HG03460 (cell line): Measurements from ENCODE around the gene HSPB1.
"Not testable (repeated sequence)": the region's sequence is repeated elsewhere in the genome, so short reads cannot be mapped to it uniquely, and the experiment has no call there.

Experiments
- ATAC-seq: cut with Tn5 transposase; IDR thresholded peaks from one replicate; pipeline ENCODE4 v1.9.1; 2021; ENCODE audit not compliant: unreplicated experiment

The HSPB1 gene

GRCh38 chr7:76281006-76281705 lies 21.3 kb upstream of the HSPB1 start:
- no peak for ATAC-seq

- no peak for ATAC-seq
Measured at GRCh38 chr7:76281706-76282343, 20.6 kb upstream of the HSPB1 start.

DNA sequence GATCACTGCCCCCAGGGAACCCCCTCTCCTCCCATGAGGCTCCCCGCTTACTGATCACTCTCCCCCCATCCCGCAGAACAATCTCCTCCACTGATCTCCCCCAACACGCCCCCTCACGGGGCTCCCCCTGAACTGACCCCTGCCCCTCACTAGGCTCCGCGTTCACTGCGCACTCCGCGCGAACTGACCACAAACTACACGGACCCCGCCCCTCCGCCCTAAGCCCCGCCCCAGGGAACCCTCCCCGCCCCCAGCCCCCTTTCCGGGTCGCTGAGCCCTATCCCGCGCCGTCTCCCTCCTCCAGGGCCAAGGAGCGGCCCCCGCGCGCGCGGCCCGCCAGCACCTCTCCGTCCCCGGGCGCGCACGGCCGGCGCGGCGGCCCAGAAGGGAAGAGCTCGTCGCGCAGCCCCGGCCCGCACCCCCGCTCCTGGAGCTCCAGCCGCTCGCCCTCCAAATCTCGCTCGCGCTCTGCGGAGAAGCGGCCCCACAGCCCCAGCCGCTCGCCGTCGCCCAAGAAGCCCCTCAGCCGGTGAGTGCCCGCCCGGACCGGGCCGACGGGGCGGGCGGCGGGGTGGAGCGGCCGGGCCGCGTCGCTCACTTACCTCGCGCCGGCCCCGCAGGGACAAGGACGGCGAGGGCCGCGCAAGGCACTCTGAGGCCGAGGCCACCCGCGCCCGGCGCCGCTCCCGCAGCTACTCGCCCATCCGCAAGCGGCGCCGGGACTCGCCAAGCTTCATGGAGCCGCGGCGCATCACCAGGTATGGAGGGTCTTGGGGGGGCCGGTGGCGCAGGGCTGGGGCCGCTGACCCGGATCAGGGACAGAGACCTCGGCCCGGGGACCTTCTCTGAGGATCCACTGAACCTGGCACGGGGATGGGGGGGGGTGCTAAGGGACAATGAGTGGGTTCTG lies 19.9 kb upstream of the HSPB1 start:
- ATAC-seq, result no peak

DNA sequence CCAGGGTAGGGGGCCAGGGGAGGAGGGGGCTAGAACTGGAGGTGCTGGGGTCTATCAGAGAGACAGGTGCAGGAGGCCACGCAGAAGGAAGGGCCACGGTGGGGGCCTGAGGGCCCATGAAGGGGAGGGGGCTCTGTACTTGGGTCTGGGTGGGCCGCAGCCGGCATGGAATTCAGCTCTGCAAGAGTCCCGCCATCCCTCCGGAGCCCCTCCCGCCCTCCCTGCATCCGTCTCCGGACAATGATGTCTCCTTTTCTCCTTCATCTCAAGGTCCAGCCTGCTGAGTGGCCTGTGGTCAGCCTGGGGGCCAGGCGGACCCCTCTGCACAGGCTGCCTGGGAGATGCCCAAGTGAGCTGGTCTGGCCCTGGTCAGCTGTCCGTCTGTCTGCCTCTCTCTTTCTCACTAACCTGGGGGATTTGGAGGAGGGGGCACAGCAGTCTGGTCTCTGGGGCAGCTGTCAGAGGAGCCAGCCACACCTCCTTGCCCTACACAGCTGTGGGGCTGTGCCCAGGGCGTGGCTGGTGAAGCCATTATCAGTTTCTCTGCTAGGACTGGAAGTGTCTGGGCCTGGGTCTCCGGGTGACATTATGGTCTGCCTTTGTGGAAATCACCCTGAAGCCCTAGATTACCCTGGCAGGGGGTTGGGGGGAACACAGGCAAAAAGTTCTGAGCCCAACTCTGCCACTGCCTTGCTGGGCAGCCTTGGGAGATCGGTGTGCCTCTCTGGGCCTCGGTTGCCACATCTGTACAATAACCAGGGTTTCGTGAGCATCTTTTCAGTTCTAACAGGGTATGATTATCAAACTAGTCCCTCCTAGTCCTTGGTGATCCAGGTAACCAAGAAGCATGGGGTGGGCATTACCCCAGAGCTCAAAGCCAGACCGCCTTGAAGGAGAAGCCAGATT lies 19.0 kb upstream of the HSPB1 start:
- ATAC-seq, result no peak

DNA sequence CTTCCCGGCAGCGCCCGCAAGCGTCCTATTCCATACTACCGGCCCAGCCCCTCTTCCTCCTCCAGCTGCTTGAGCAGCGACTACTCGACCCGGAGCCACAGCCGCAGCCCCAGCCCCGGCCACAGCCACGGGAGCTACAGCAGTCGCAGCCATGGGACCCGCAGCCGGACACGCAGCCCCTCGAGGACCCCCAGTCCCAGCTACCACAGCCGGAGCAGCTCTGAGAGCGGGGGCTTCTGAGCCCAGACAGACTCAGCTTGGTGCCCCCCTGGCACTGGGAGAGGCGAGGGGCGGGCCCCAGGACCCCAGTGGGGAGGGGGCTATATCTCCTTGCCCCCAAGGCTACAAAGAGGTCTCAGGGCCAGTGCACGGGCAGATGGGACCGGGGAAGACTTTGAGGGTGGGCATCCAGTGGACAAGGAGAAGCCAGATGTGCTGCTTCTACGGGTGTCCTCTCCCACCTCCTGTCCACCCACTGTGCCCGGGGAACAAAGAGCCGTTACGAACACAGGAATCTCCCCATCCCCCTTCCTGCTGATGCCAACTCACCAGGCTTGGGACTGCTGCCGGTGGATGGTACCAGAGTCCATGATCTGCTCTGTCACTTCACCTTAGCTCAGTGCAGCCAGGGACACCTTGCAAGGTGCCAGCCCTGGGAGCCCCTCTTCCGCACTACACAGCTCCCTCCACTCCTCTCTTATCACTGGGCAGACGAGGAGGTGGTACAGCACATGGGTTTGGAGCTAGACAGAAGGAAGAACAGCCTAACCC lies 16.7 kb upstream of the HSPB1 start:
- ATAC-seq, result no peak

DNA sequence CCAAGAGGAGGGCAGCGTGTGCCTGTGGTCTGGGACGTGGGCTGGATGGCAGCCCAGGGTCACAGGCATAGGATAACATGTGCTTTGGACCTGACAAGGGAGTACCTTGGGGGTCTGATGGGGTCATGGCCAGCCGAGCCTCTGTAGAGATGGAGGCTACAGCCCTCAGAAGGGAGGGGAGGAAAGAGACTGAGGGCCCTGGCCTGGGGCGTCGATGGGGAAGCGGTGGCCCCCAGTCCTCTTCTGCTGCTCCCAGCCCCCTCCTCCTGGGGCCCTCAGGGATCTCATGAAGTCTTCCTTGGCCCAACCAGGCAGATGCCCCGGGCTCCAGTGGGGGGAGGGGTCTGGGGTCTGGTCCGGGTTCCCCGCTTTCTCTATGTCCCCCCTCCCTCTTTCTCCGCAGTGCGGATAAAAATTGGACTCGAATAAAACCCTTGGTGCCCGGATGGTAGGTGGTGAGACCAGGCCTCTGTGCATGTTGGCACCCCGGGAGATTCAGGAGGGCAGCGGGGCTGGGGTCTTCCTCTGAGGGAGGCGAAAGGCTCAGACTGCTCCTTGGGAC lies 15.6 kb upstream of the HSPB1 start:
- no peak for ATAC-seq

DNA sequence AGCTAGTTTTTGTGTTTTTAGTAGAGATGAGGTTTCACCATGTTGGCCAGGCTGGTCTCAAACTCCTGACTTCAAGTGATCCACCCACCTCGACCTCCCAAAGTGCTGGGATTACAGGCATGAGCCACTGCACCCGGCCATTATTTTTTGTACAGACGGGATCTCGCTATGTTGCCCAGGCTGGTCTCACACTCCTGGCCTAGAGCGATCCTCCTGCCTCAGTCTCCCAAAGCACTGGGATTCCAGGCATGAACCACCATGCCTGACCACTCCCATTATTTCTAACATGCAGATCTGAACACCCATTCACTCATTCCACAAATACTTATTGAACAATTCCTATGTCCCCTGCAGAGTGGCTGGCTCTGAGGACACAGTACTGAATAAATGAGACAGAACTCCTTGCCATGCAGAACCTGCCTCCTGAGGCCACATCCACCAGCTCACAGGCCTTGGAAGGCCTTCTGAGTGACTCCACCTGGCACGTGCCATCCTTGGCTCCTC lies 11.6 kb upstream of the HSPB1 start:
- ATAC-seq, result not testable (repeated sequence)

DNA sequence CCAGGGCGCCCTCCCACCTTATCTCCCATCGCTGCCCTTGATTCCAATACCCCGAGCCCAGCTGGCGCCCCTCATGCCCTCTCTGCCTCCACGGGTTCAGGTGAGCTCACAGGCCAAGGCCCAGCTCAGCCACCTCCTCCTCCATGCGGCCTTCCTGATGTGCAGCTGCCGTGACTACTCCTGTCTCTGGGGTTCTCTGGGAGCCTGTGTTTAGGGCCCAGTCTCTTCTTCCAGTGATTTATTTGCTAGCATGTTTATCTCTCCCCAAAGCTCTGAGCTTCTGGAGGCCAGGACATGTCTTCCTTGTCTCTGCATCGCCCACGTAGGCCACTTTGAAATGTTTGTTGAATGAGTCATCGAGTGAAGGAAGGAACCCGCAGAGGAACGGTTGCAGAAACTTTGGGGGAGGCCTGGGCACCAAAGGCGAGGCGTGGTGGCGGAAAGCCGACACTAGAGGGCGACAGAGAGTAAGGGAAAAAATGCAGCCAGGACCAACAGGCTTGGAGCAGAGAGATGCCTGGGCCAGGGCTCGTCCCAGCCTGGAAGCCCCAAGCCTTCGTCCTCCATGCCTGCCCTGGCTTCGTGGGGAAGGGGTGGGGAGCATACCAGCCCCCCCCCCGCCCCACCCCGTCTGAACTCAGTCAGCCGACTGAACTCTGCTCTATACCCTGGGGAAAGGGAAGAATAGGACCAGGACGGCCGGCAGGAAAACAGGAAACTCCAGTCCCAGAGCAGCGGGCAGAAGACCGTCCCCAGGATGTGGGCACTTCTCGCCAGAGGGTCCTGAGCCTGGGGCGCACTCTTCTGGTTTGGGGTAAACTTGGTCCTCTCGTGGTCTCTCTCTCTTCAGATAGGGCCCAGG lies 10.9 kb upstream of the HSPB1 start:
- ATAC-seq, result peak; percentile 74

DNA sequence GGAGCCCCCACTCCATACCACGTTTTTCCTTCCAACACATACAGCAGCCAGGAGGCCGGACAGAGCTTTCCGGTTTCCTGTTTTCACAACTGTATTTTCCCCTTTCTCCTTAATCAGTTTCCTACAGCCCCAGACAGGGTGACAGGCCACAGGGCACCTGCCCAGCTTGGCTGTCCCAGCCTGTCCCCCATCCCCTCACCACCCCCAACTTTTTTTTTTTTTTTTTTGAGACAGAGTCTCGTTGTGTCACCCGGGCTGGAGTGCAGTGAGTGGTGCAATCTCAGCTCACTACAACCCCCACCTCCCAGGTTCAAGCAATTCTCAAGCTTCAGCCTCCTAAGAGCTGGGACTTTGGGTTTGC lies 10.3 kb upstream of the HSPB1 start:
- ATAC-seq, result peak; percentile 17

DNA sequence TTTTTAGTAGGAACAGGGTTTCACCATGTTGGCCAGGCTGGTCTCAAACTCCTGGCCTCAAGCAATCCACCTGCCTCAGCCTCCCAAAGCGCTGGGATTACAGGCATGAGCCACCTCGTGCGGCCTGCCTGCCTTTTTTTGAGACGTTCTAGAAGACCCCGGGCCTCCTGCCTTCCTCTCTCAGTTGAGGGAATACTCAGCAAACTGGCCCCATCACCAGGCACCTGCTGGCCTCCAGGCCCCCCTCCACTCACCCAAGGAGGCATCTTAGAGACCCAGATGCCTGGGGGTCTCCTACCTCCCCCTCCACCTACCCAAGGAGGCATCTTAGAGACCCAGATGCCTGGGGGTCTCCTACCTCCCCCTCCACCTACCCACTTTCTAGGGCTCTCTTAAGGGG lies 9.6 kb upstream of the HSPB1 start:
- ATAC-seq, result not testable (repeated sequence)

GRCh38 chr7:76293407-76293901 lies 9.0 kb upstream of the HSPB1 start:
- no peak for ATAC-seq

GRCh38 chr7:76294344-76295024 lies 8.0 kb upstream of the HSPB1 start:
- ATAC-seq, result no peak

DNA sequence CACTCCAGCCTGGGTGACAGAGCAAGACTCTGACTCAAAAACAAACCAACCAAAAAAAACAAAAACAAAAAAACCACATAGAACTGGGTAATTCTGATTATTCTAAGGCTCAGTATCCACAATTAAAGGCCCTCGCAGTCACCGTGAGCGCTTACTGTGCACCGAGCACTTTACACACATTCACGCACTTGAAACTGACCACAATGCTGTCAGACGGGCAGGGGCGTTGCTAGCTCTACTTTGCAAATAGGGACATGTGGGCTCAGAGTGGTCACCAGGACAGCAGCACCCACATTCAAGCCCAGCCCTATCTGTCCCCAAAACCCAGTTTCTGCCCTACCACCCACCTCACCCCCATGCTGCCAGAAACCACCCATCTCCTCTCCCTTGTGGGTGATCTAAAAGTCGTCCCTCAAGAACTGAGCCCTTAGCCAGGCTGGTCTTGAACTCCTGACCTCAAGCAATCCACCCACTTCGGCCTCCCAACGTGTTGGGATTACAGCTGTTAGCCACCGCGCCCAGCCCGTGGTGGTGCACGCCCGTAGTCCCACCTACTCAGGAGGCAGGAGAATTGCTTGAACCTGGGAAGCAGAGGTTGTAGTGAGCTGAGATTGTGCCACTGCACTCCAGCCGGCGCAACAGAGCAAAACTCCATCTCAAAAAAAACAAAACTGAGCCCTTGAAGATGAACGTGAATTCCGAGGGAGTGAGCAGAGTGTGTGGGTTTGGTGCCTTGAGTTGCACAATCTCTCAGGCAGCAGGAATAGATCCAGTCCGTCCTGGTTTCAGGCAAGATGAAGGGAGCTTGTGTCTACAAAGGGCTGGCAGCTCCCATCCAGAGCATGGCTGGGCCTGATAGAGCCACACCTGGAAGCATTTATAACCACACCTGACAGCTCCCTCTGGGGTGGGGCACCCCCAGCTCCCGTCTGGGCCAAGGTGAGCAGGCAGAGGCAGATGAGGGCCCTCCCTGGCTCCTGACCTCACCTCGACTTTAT lies 5.4 kb upstream of the HSPB1 start:
- no peak for ATAC-seq

- ATAC-seq, result no peak
Measured at GRCh38 chr7:76300166-76300731, 2.2 kb upstream of the HSPB1 start.

- no peak for ATAC-seq
Measured at GRCh38 chr7:76301000-76301399, 1.5 kb upstream of the HSPB1 start.
